Measurements from ENCODE around the gene LAMA2.

DNA sequence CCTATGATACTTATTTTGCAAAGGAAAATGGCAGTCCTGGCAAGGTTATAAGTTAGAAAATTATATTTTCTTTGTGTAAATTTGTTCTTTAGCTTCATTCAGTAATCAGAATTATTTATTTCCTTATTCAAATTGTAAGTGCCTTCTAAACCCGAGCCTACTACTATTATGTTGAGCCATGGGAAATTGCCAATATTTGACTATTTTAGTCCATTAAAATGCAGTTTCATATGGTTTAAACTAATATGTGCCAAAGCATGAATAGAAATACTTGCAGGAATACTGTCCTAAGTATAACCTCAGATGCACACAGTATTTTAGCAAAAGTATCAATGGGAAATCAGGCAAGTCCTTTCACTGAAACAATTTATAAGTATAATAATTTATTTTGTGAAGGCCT, 228.4 kb downstream of the LAMA2 start:
- TF ChIP-seq, protein P1, sequence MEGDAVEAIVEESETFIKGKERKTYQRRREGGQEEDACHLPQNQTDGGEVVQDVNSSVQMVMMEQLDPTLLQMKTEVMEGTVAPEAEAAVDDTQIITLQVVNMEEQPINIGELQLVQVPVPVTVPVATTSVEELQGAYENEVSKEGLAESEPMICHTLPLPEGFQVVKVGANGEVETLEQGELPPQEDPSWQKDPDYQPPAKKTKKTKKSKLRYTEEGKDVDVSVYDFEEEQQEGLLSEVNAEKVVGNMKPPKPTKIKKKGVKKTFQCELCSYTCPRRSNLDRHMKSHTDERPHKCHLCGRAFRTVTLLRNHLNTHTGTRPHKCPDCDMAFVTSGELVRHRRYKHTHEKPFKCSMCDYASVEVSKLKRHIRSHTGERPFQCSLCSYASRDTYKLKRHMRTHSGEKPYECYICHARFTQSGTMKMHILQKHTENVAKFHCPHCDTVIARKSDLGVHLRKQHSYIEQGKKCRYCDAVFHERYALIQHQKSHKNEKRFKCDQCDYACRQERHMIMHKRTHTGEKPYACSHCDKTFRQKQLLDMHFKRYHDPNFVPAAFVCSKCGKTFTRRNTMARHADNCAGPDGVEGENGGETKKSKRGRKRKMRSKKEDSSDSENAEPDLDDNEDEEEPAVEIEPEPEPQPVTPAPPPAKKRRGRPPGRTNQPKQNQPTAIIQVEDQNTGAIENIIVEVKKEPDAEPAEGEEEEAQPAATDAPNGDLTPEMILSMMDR (IDR thresholded peaks at IDR 0.05; ENCODE audit: low read length) = no peak
- TF ChIP-seq EZH2 (IDR thresholded peaks at IDR 0.05; ENCODE audit: borderline replicate concordance, low read length) = no peak
